ENCODE measurements around the gene NECAB3.
"Not testable (repeated sequence)": the region's sequence is repeated elsewhere in the genome, so short reads cannot be mapped to it uniquely, and the experiment has no call there.

NECAB3 gene

GRCh38 chr20:33707668-33708067, 33.4 kb upstream of the NECAB3 start:
- DNase-seq, result no peak
- no peak for TF ChIP-seq CTCF (IDR thresholded peaks at IDR 0.05)
- Mint-ChIP-seq H3K27ac (no peak overlapping the region), H3K36me3 (ENCODE audit: low read depth) (no peaks in the 10 kb centered on the region), H3K4me1 (no peaks in the 10 kb centered on the region), H3K4me3 (no peak overlapping the region), H3K27me3 (ENCODE audit: low read depth, poor library complexity) (no peaks in the 10 kb centered on the region), H3K9me3 (peaks cover 14% of the 10 kb centered on the region)

GRCh38 chr20:33704197-33704924, 30.1 kb upstream of the NECAB3 start:
- Mint-ChIP-seq H3K27ac (no peak overlapping the region), H3K36me3 (ENCODE audit: low read depth) (no peaks in the 10 kb centered on the region), H3K9me3 (peaks cover 32% of the 10 kb centered on the region), H3K4me3 (no peak overlapping the region), H3K4me1 (no peaks in the 10 kb centered on the region), H3K27me3 (ENCODE audit: low read depth, poor library complexity) (no peaks in the 10 kb centered on the region)
- DNase-seq, result no peak
- no peak for TF ChIP-seq CTCF (IDR thresholded peaks at IDR 0.05)

GRCh38 chr20:33703498-33704137, 29.4 kb upstream of the NECAB3 start:
- H3K27ac Mint-ChIP-seq, result no peak overlapping the region
- no peaks in the 10 kb centered on the region for H3K36me3 Mint-ChIP-seq (ENCODE audit: low read depth)

GRCh38 chr20:33702861-33703260, 28.6 kb upstream of the NECAB3 start:
- TF ChIP-seq CTCF (IDR thresholded peaks at IDR 0.05), result no peak
- no peak overlapping the region for H3K4me3 Mint-ChIP-seq
- H3K9me3 Mint-ChIP-seq, result peaks cover 42% of the 10 kb centered on the region
- H3K27ac Mint-ChIP-seq, result peak overlapping the region; percentile 54
- no peaks in the 10 kb centered on the region for H3K4me1 Mint-ChIP-seq
- no peaks in the 10 kb centered on the region for H3K36me3 Mint-ChIP-seq (ENCODE audit: low read depth)
- DNase-seq, result no peak
- H3K27me3 Mint-ChIP-seq (ENCODE audit: low read depth, poor library complexity), result peaks cover 3% of the 10 kb centered on the region

More at GRCh38 chr20:33703498-33704137, 29.4 kb upstream of the NECAB3 start:
- no peaks in the 10 kb centered on the region for H3K4me1 Mint-ChIP-seq
- H3K9me3 Mint-ChIP-seq, result peaks cover 35% of the 10 kb centered on the region
- no peak for DNase-seq
- no peak overlapping the region for H3K4me3 Mint-ChIP-seq
- no peaks in the 10 kb centered on the region for H3K27me3 Mint-ChIP-seq (ENCODE audit: low read depth, poor library complexity)
- TF ChIP-seq CTCF (IDR thresholded peaks at IDR 0.05), result no peak

GRCh38 chr20:33701629-33702450, 27.6 kb upstream of the NECAB3 start:
- H3K36me3 Mint-ChIP-seq (ENCODE audit: low read depth), result peaks cover 8% of the 10 kb centered on the region
- H3K27me3 Mint-ChIP-seq (ENCODE audit: low read depth, poor library complexity), result peaks cover 3% of the 10 kb centered on the region
- DNase-seq, result no peak
- H3K9me3 Mint-ChIP-seq, result peaks cover 50% of the 10 kb centered on the region
- no peak for TF ChIP-seq CTCF (IDR thresholded peaks at IDR 0.05)
- no peak overlapping the region for H3K4me3 Mint-ChIP-seq
- no peak overlapping the region for H3K27ac Mint-ChIP-seq
- H3K4me1 Mint-ChIP-seq, result no peaks in the 10 kb centered on the region

GRCh38 chr20:33700696-33701441, 26.6 kb upstream of the NECAB3 start:
- not testable (repeated sequence) for H3K36me3 Mint-ChIP-seq (ENCODE audit: low read depth); DNase-seq; H3K4me1 Mint-ChIP-seq; H3K4me3 Mint-ChIP-seq; H3K27me3 Mint-ChIP-seq (ENCODE audit: low read depth, poor library complexity); H3K27ac Mint-ChIP-seq
- peaks cover 52% of the 10 kb centered on the region for H3K9me3 Mint-ChIP-seq

GRCh38 chr20:33698966-33699365, 24.7 kb upstream of the NECAB3 start:
- H3K9me3 Mint-ChIP-seq, result peaks cover 49% of the 10 kb centered on the region
- H3K4me3 Mint-ChIP-seq; H3K27ac Mint-ChIP-seq; H3K4me1 Mint-ChIP-seq; DNase-seq; H3K27me3 Mint-ChIP-seq (ENCODE audit: low read depth, poor library complexity); H3K36me3 Mint-ChIP-seq (ENCODE audit: low read depth): not testable (repeated sequence)
